Stimulated activated CD8-positive, alpha-beta memory T cell treated with anti-CD3 and anti-CD28 coated beads, Interleukin-12 subunit alpha, Interleukin-12 subunit beta, amount 100 ng/mL, for 24 hours (primary cell): ENCODE results near the gene SETBP1.

ENCODE experiments used
- DNase-seq: peaks from one replicate; pipeline ENCODE4 v3.0.0-alpha.2; 2020; ENCODE audit errors: extremely low read depth

The SETBP1 gene

DNA sequence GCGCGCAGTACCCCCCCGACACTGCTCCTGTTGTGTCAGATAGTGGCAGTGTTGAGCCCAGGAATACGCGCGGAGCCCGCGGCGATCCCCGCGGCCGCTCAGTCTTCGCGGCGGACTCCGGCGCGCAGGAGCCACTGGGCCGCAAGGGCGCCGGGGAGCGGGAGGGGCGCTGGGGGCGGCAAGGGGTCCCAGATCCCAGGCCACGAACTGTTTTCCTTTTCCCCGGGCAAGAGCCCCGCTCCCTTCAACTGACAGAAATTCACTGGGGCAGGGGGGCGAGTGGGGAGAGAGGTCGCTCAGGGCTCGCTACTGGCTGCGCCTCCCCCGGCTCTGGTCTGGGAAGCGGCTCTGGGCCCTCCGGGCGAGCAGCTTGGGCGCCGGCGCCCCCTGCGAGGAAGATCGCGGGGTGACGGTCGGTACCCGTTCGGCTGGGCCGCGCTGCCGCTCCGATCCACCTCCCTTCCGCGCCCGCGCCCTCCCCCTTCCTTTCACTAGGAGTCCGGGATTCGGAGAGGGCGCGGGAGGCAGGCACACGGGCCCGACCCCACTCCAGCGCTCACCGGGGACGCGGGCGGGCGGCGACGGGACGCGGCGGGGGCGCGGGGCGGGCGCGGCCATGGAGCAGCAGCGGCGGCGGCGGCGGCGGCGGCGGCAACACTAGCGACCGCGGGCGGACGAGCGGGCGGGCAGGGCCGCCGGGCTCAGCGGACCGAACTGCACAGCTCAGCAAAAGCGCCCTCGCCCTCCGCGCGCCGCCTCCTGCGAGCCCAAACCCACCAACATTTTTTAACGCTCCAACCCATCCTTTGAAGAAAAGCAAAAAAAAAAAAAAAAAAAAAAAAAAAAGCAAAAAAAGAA, 1.4 kb upstream of the SETBP1 start:
- DNase-seq, result no peak

DNA sequence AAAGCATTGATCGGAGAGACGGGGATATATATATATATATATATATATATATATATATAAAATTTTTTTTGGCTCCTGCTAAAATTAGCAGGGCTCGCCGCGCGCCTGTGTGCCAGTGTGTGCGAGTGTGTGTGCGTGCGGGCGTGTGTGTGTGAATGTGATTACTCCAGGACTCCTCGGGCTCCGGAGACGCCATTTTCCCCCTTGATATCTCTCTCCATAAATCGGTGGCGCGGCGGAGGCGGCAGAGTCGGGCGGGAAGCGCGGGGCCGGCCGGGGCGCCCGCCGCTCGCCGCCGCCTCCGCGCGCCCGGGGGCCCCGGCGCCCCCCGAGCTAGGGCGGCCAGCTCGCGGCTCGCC, 795 bp upstream of the SETBP1 start:
- DNase-seq, result no peak

DNA sequence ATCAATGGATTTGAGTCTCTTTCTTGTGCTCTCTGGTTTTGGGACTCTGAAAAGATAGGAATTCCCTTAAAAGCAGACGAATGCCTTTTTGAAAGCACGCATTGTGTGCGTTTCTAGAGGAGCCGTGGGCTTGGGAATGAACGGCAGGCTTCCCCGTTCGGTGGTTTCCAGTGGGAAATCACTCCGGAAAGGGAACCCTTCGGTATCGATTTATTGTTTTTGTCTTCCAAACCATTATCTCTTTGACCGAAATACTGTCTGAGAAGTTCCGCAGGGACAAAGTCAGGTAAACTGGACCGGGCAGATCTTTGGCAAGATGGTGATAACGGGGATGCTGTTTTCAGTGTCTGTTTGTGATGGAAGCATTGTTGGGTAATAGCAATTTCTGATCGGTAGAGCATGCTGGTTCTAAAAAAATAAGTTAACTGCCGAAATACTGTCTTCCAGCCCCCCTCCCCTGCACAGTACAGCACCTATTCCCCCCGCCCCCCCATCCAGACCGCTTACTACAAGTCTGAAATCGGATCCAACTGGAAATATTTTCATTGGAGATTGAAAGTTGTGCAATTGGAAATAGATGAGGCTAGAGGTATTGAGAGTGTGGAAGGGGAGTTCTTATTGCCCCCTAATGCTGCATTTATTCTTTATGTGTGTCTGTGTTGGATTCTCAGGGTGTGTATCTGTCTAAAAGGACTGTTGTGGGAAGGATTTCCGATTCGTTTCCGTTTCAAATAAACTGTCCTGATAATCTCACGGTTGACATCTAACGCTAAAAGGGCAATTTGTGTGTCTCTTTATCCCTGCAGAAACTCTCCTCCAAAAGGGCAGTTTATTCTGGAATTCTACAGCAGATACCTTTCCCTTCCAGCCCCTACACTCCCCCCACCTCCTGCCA, 635 bp downstream of the SETBP1 start:
- no peak for DNase-seq

DNA sequence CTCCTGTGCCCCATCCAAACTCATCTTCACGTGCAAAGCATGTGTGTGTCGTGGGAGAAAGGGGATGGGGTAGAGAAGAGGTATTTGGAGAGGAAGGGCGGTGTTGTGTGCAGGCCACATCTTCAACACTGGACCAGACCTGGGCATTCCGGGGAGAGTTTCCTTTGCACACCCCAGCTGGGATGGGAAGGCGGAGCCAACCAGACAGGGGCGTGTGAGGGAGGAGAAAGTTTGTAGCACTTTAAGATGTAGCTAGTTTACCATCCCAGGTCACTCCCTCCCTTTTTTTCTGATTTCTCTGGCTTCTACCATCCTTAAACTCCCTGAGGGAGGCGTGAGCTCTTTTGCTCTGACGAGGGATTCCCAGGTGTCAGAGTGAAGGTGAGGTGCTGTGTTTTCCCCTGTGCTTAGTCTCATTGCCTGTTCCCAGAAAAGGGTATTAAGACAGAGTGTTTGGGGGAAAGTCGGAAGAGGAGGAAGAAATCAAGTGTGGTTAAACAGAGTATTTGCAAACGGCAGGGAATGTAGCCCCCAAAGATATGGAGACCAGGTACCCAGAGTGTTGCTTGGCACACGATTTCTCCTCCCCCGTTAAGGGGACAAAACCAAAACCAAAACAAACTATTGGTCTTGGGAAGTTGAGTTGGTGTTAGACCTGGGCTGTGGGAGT, 1.6 kb downstream of the SETBP1 start:
- no peak for DNase-seq

DNA sequence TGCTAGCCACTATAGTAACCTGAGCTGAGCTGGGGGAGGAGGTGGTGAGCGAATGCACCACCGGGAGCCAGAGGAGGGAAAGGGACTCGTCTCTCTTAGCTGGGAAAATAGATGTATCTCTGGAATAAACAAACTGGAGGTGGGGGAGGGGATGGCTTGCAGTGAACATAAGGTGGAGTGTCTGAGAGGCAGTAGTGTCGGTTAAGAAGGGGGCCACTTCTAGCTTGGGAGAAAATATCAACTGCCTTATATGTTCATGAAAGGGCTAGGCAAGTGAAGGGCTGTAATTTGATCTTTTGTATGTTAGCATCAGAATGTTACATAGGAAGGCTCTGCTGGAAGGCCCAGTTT, 2.2 kb downstream of the SETBP1 start:
- DNase-seq, result no peak

DNA sequence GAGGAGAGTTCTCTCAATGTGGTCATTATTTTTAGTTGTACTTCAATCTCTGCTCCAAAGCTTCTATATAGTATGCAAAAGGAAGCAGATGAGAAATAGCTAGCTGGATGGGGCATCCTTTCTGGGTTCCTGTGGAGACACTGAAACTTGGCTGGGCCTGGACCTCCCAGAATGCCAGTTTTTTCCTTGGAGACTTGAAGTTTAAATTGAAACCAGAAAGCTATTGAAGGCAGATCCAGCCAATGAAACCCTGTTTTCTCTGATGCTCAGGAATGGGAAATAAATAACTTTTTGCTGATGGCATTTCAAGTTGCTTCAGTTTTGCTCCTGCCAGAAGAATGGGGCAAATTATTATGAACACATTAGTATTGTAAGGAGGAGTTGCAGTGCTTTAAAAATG, 2.9 kb downstream of the SETBP1 start:
- DNase-seq, result no peak

DNA sequence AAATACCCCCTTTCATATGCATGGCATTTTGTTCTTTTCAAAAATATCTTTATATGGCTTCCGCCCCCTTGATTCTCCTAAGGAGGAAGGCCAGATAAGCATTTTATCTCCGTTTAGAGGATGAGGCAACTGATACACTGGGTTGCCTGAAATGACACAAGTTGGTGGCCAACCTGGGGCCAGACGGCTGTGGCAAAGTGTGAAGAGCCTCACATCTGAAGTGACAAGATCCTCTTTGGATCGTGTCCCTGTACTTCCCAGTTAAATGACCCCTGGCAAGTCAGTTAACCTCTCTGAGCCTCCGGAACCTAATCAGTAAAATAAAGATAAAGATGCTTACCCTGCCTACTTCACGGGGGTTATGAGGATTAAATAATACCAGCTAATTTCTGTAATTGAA, 4.6 kb downstream of the SETBP1 start:
- DNase-seq, result no peak

DNA sequence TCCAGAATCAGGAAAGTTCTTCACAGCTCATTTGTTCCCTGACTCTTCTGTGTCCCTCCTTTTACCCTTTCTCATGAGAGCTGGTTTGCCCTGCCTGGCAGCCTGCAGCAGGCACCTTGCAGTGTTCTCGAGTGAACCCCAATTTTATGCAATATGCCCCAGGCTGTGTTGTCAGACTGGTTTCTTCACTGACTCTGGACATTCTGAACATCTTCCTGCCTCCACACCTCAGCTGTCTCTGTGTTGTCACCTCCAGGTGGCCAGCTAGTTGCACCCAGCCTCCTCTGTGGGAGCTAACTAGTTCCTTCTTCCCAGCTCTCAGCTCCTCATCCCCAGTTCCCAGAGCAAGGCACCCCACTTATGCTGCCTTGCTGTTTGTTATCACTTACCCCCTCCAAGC, 5.5 kb downstream of the SETBP1 start:
- no peak for DNase-seq

DNA sequence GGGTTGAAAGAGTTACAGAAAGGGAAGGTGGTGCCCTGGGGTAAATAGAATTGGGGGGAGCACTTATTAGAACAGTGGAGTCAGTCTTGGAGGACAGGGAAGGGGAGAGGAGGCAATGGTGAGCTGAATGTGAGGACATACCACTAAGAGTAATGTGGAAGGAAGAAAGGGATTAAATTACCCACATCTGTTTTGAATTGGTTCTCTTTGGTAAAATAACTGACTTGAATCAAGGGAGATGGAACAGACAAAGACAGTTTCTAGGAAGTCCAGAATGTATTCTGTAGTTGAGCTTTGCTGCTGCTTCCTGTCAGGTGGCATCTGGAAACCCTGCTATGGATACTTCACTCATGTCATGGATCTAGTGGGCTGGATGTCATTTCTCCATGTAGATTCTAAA, 6.7 kb downstream of the SETBP1 start:
- DNase-seq, result no peak

DNA sequence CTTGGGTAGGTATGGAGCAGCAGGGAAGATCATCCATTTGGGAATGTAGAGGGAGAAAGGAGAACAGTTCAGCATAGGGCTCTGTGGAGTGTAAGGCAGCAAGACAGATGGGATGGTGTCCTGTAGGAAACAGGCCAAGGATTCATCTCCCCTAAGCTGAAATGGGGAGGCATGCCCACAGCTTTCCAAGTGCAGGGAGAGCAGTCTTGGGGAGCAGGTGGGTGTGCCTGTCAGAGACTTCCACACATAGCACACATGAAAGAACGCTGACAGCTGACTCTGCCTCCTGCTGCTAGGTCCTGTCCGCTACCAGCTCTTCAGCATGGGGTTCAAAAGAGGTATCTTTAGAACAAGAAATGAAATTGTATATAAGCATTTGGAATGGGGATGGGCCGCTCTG, 9.0 kb downstream of the SETBP1 start:
- no peak for DNase-seq

DNA sequence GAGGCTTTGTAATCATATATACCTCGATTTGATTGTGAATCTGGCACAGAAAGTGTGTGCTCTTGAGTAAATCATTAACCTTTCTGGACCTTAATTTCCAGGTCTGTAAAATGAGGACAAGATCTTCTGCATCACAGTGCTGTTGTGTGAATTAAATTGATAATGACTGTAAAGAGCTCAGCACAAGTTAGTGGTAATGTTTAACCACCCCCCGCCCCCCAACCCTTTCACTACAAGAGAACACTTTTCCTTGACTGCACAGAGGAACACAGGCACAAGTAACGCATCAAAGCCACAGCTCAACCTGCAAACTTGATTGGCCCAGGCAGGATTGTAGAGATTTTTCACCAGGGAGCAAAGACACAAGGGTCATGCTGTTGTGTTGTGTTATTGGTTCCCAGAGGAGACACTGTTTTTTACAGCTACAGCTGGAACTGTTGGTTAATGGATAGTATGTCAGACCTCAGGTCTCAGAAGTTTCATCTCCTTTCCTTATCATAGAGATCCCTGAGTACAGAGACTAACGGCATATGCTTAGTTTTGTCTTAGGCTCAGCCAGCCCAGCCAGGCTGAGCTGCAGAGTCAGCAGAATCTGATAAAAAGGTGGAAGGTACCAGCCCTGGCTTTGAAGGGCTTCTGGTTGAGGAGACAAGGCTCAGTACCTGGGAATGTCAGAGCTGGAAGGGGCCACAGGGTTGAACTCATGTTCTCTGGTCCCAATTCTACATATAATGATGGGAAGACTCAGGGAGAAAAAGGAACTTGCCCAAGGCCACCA, 10.6 kb downstream of the SETBP1 start:
- DNase-seq, result no peak

DNA sequence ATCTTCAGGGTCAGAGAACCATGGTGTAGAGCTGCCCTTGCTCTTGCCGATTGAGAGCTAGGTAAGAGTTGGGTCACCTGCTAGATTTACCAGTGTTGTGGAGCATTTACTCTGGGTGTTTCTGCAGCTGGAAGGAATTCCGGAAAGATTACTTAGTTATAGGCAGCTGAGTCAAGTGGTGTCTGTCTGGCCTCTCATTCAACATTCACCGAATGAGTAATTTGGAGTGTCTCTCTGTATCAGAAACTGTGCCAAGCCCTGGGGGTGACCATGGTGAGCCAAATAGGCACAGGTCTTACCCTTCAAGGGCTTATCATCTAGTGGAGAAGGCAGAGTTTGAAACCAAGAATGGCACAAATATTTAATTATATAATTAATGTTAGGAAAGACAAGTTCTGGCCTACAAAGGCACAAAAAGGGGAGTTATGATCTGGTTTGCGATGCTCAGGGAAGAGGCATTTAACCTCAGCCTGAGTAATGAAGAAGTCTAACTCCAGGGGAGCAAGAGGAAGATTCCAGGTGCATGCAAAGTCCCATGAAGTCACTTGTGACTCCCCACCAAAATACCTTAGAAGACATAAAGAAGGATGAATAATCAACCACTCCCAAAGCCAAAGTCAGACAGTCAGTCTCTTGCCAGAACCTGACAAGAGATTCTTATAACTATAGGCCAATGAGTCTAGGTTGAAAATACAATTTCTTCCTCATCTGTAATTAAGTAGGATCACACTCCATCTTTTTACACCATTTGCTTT, 12.5 kb downstream of the SETBP1 start:
- DNase-seq, result no peak

DNA sequence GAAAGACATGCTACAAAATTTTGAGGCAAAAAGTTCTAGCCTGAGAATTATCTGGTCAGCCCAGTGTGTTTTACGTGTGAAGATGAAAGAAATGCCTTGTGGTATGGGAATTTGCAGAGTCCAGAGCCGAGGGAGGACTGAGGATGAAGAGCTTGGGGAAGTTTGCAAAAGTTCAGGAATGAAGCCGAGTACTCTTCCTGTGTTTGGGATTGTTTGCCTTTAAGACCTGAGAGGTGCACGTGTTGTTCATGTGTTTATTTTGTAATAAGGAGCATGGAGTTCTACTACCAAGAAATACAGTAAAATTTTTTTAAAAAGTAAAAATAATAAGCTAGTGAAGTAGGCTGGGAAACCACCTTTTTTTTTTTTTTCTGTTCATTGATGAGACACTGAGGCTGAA, 14.8 kb downstream of the SETBP1 start:
- DNase-seq, result no peak

DNA sequence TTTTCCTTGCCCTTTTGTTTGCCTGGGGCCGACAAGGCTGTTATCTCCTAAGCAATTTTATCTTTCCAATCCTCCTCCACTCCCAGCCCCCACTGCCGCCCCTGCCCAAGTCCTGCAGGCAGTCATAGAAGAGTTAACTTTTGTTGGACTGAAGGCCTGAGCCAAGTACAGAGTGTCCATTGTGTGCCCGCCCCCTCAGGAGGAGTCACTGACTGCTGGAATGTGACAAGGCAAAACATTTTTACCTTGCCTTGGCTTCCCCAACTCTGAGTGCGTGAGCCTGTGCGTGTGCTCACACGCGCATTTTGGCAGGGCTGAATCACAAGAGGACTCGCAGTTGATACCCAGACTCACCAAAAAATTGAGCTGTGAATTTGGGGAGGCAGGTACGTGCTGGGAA, 16.2 kb downstream of the SETBP1 start:
- no peak for DNase-seq

DNA sequence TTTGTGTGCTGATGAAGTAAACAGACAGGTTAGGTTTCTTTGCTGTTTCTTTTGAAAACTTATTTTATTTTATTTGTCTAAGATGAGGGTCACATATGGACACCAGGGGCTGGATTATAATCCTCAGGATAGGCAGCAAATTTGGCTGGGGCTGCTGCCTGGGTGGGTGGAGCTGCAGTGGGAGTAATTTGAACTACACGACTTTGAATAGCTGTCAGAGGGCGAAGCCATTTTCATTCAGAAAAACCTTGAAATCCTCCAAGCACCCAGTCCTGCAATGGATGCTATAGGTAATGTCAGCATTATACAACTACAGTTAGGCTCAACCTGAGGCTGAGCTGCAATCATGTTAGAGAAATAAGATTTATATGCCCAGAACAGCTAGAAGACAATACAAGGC, 16.6 kb downstream of the SETBP1 start:
- DNase-seq, result no peak

DNA sequence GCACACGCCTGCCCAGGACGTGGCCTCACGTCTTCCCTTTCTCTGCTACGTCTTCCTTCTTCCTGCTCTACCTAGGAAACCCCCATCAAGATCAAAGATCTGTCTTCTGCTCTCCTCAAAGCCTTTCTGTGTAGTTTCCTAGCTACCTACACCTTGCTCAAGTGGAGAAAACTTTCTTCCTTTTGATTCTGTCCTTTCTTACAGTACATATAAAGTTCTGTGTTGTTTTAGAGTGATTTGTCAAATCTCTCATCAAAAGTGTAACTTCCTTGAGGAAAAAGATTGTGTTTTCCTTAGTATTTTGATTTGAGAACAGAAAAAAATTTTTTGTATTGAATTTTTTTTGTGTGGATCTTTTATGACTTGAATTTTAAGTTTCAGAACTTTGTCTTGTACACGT, 17.8 kb downstream of the SETBP1 start:
- no peak for DNase-seq

DNA sequence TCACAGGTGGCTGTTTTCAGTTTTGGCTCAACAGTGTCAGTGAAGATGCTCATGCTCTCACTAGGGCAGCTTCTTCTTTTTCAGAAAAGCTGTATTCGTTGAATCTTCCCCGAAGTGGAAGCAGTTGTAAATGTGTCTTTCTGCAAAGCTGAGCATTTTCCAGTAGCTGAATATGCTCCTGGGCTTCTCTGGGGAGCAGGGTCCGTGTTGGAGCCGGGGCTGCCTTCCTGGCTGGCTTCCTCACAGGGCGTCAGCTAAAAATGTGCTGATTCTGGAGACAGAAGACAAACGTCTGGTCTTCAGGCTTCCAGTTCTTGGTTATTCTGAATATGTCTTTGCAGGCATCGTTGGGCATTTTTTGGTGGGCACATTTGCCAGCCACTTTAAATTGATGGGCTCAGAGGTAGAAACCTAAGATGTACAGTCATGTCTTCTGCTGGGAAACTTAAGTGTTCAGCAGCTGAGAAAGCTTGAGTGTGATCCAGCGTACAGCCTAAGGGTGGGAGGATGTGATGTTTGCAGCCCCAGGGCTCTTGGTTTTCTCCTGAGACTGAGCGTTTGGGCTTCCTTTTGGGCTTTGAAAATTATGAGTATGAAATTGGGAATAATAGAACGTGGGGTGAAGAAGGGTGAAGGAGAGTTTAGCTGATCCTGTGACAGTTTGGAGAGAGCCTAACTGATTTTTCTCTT, 19.0 kb downstream of the SETBP1 start:
- DNase-seq, result no peak

DNA sequence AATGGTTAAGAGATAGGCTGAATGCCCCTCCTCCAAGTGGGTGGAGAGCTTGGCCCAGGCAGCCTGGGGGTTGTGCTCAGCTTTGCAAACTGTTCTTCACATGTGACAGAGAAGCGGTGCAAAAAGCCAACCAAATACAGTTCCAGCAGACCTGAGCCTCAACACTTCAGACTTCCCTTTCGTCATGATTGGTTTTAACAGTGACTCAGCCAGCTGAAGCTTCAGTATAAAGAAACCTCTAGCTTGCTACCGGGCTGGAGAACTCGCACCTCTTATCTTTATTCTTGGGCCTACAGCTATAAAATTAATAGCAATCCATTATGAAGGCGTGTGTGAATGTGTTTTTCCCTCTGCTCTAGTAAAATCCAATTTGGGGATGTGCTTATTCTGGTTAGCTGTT, 20.0 kb downstream of the SETBP1 start:
- DNase-seq, result no peak

DNA sequence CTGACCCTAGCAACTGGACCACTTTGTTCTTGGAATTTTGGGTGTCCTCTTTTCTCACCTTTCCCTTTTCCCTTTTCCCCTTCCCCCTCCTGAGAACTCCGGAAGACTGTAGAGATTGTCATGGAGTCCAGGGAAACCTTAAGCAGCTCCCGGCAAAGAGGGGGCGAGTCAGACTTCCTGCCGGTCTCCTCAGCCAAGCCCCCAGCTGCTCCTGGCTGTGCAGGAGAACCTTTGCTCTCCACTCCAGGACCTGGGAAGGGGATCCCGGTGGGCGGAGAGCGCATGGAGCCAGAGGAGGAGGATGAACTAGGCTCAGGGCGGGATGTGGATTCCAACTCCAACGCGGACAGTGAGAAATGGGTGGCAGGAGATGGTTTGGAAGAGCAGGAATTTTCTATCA, 20.5 kb downstream of the SETBP1 start:
- DNase-seq, result no peak

DNA sequence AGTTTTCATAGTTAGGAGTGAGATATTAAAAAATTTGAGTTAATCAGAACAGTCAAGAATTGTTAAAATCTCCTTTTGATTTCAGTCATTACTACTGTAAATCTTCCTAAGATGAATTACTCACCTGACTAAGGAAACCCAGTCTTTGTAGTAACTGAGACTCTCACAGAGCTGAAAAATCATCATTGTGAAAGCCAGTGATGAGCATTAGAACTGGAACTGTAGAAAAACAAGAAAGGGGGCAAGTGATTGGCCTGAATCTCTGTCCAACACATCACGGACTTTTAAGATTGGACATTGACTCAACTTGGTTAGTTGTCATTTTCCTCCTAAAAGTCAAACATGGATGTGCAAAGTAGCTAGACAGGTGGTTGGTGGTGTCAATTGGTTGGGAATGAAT, 21.9 kb downstream of the SETBP1 start:
- no peak for DNase-seq
